ENCODE measurements around the gene SARDH. TPM values are rescaled to one million over a fixed set of nuclear protein-coding genes. Genes with fewer than 3 reads are reported as not detected.

The SARDH gene
- total and polyA plus RNA-seq, 2 donors (not counting 1 experiment from before 2014, with no cell fraction given): 2.5 to 4.8 TPM

- Histone ChIP-seq H3K27ac (ENCODE audit: insufficient read depth, low read length) (no peak overlapping the region), H3K36me3 (ENCODE audit: control insufficient read depth, insufficient read depth, low read length) (no peaks in the 10 kb centered on the region), H2AFZ (ENCODE audit: low read length) (no peak overlapping the region), H3K9me3 (ENCODE audit: control insufficient read depth, insufficient read depth, low read depth, low read length) (no peaks in the 10 kb centered on the region), H4K20me1 (ENCODE audit: control insufficient read depth, extremely low read depth, insufficient read depth, low read length) (no peaks in the 10 kb centered on the region), H3K79me2 (ENCODE audit: control insufficient read depth, insufficient read depth, low read length) (no peaks in the 10 kb centered on the region), H3K4me1 (ENCODE audit: control insufficient read depth, extremely low read depth, insufficient read depth, low read length) (peaks cover 4% of the 10 kb centered on the region), H3K27me3 (ENCODE audit: control insufficient read depth, insufficient read depth, low read length) (peaks cover 3% of the 10 kb centered on the region), H3K9ac (ENCODE audit: insufficient read depth, low read length) (no peak overlapping the region), H3K4me2 (ENCODE audit: extremely low read depth, insufficient read depth, low read length) (no peak overlapping the region), H3K4me3 (replicated peaks in 1 of 4; ENCODE audit: control extremely low read depth in 1 of 4, insufficient read depth in 1 of 4, low read depth in 3 of 4, low read length in 4 of 4) (no peak overlapping the region)
- DNase-seq (ENCODE audit: low read depth in 2 of 2): no peak
- no peak for TF ChIP-seq CTCF (conservative IDR thresholded peaks at IDR 0.05 in 1 of 2, IDR thresholded peaks at IDR 0.05 in 1 of 2; ENCODE audit: low read depth in 1 of 2, low read length in 2 of 2)
Measured at GRCh38 chr9:133740911-133741310, 2.8 kb upstream of the SARDH start.

GRCh38 chr9:133739408-133740280, 1.5 kb upstream of the SARDH start:
- Histone ChIP-seq H3K4me2 (ENCODE audit: extremely low read depth, insufficient read depth, low read length) (no peak overlapping the region), H3K4me1 (ENCODE audit: control insufficient read depth, extremely low read depth, insufficient read depth, low read length) (peaks cover 4% of the 10 kb centered on the region), H4K20me1 (ENCODE audit: control insufficient read depth, extremely low read depth, insufficient read depth, low read length) (no peaks in the 10 kb centered on the region), H3K4me3 (replicated peaks in 1 of 4; ENCODE audit: control extremely low read depth in 1 of 4, insufficient read depth in 1 of 4, low read depth in 3 of 4, low read length in 4 of 4) (no peak overlapping the region), H3K79me2 (ENCODE audit: control insufficient read depth, insufficient read depth, low read length) (no peaks in the 10 kb centered on the region), H3K27me3 (ENCODE audit: control insufficient read depth, insufficient read depth, low read length) (peaks cover 3% of the 10 kb centered on the region), H3K9ac (ENCODE audit: insufficient read depth, low read length) (no peak overlapping the region), H2AFZ (ENCODE audit: low read length) (no peak overlapping the region), H3K27ac (ENCODE audit: insufficient read depth, low read length) (no peak overlapping the region), H3K9me3 (ENCODE audit: control insufficient read depth, insufficient read depth, low read depth, low read length) (no peaks in the 10 kb centered on the region), H3K36me3 (ENCODE audit: control insufficient read depth, insufficient read depth, low read length) (no peaks in the 10 kb centered on the region)
- TF ChIP-seq CTCF (conservative IDR thresholded peaks at IDR 0.05 in 1 of 2, IDR thresholded peaks at IDR 0.05 in 1 of 2; ENCODE audit: low read depth in 1 of 2, low read length in 2 of 2): no peak
- TF ChIP-seq EZH2 (IDR thresholded peaks at IDR 0.05; ENCODE audit: low read length, missing control alignments): no peak
- no peak for DNase-seq (ENCODE audit: low read depth in 2 of 2)

- Histone ChIP-seq H3K4me1 (ENCODE audit: control insufficient read depth, extremely low read depth, insufficient read depth, low read length) (peaks cover 4% of the 10 kb centered on the region), H3K4me3 (replicated peaks in 1 of 4; ENCODE audit: control extremely low read depth in 1 of 4, insufficient read depth in 1 of 4, low read depth in 3 of 4, low read length in 4 of 4) (no peak overlapping the region), H3K27me3 (ENCODE audit: control insufficient read depth, insufficient read depth, low read length) (peaks cover 3% of the 10 kb centered on the region), H4K20me1 (ENCODE audit: control insufficient read depth, extremely low read depth, insufficient read depth, low read length) (no peaks in the 10 kb centered on the region), H3K4me2 (ENCODE audit: extremely low read depth, insufficient read depth, low read length) (no peak overlapping the region), H3K79me2 (ENCODE audit: control insufficient read depth, insufficient read depth, low read length) (no peaks in the 10 kb centered on the region), H2AFZ (ENCODE audit: low read length) (no peak overlapping the region), H3K9ac (ENCODE audit: insufficient read depth, low read length) (no peak overlapping the region), H3K27ac (ENCODE audit: insufficient read depth, low read length) (no peak overlapping the region), H3K36me3 (ENCODE audit: control insufficient read depth, insufficient read depth, low read length) (no peaks in the 10 kb centered on the region), H3K9me3 (ENCODE audit: control insufficient read depth, insufficient read depth, low read depth, low read length) (no peaks in the 10 kb centered on the region)
- DNase-seq (ENCODE audit: low read depth in 2 of 2): no peak
- TF ChIP-seq EZH2 (IDR thresholded peaks at IDR 0.05; ENCODE audit: low read length, missing control alignments) (no peak), CTCF (conservative IDR thresholded peaks at IDR 0.05 in 1 of 2, IDR thresholded peaks at IDR 0.05 in 1 of 2; ENCODE audit: low read depth in 1 of 2, low read length in 2 of 2) (no peak)
Measured at GRCh38 chr9:133738640-133739225, 581 bp upstream of the SARDH start.

Data from fibroblast of lung (primary cell).